Panc1 (cell line): ENCODE measurements around the gene ALG9. TPM values are rescaled to one million over a fixed set of nuclear protein-coding genes. Genes with fewer than 3 reads are reported as not detected.

Experiments
- ATAC-seq: fragments of 200-7000 bp; cut with Tn5 transposase; 2 replicates; pipeline ENCODE4 v1.9.1; 2020; ENCODE audit warnings: mild to moderate bottlenecking, moderate library complexity
- BruUV-seq: library from RNA; stranded (reverse); fragments of 400-500 nt; replicated peaks from 2 replicates; lab custom pipeline; 2021; lab: Mats Ljungman, UMichigan
- CTCF ChIA-PET: fragments of 300-600 bp; sonication (Branson Sonifier 250); formaldehyde crosslinking; loops from one replicate; lab custom pipeline; 2022; ENCODE audit warnings: antibody characterized with exemption; lab: Charles Lee
- POLR2A ChIA-PET: fragments of 300-600 bp; sonication (Branson Sonifier 250); formaldehyde crosslinking; loops from one replicate; lab custom pipeline; 2022; ENCODE audit warnings: antibody characterized with exemption; lab: Charles Lee
- DNase-seq: peaks from one replicate; pipeline ENCODE4 v3.0.0-alpha.2; 2010; ENCODE audit warnings: low read depth, low spot score
- H3K27ac ChIP-seq: 2 replicates; pipeline ENCODE4 v1.5.1; 2011; ENCODE audit warnings: mild to moderate bottlenecking, low read length, inconsistent platforms
- H3K27me3 ChIP-seq: fragments of 200-500 bp; sonication (Bioruptor generic); 2 replicates; pipeline ENCODE4 v1.6.0; 2014; ENCODE audit warnings: low read length, inconsistent platforms; ENCODE audit not compliant: control insufficient read depth, insufficient read depth
- H3K36me3 ChIP-seq: fragments of 200-500 bp; sonication (Bioruptor generic); 2 replicates; pipeline ENCODE4 v1.5.1; 2014; ENCODE audit warnings: inconsistent platforms, mild to moderate bottlenecking, low read length, moderate library complexity; ENCODE audit not compliant: control insufficient read depth, insufficient read depth
- H3K4me1 ChIP-seq: 2 replicates; pipeline ENCODE4 v1.5.1; 2011; ENCODE audit warnings: inconsistent platforms, mild to moderate bottlenecking, low read length, moderate library complexity; ENCODE audit not compliant: control insufficient read depth, insufficient read depth
- H3K4me3 ChIP-seq, 2 experiments: 2 replicates each; pipeline ENCODE4 v1.5.1; 2011 to 2012; ENCODE audit warnings: low read depth in 2 of 2, low read length in 2 of 2, mild to moderate bottlenecking in 2 of 2, inconsistent platforms in 1 of 2, moderate library complexity in 1 of 2
- H3K9me3 ChIP-seq: fragments of 200-500 bp; sonication (Bioruptor generic); 2 replicates; pipeline ENCODE4 v1.5.1; 2014; ENCODE audit warnings: low read depth, mild to moderate bottlenecking, inconsistent platforms, low read length, moderate library complexity; ENCODE audit not compliant: control insufficient read depth, insufficient read depth
- POLR2AphosphoS5 ChIP-seq: IDR thresholded peaks from 2 replicates; pipeline ENCODE4 v1.6.1; 2012; ENCODE audit warnings: mild to moderate bottlenecking, low read depth, low read length, moderate library complexity
- REST ChIP-seq, 2 experiments: IDR thresholded peaks; 2 replicates each; pipeline ENCODE4 v1.6.1; 2011 to 2012; ENCODE audit warnings: low read depth in 2 of 2, control low read depth in 1 of 2, low read length in 1 of 2, mild to moderate bottlenecking in 1 of 2, moderate library complexity in 1 of 2; ENCODE audit not compliant: insufficient read depth in 1 of 2
- SIN3A ChIP-seq: IDR thresholded peaks from 2 replicates; pipeline ENCODE4 v1.6.1; 2012; ENCODE audit warnings: low read depth, mild to moderate bottlenecking, low read length, moderate library complexity, borderline replicate concordance; ENCODE audit not compliant: insufficient read depth
- TCF7L2 ChIP-seq: IDR thresholded peaks from 2 replicates; pipeline ENCODE4 v1.6.1; 2011; ENCODE audit warnings: mild to moderate bottlenecking, low read depth, low read length, inconsistent platforms
- in situ Hi-C: cut with HindIII; loops from 2 replicates; pipeline ENCODE4 v1.10.0; 2016; ENCODE audit warnings: low sequenced_read_pairs, low pct_unique_long_range_greater_than_20kb
- intact Hi-C: fragments of 100-400 bp; cut with micrococcal nuclease; formaldehyde crosslinking; loops from one replicate; pipeline ENCODE4 v1.10.0; 2022; ENCODE audit not compliant: unreplicated experiment
- total RNA-seq: library from RNA; stranded (reverse); gene quantifications from one replicate; pipeline ENCODE4 v1.2.1, GENCODE V29; 2021; ENCODE audit not compliant: unreplicated experiment
- TF ChIP-seq, protein P1 (sequence below): fragments of 450-650 bp; IDR thresholded peaks from 2 replicates; pipeline ENCODE4 v1.5.1; 2017; ENCODE audit warnings: mild to moderate bottlenecking

ALG9 gene
- total RNA-seq, 1 experiment from 2014 or later = 27.1 TPM

DNA sequence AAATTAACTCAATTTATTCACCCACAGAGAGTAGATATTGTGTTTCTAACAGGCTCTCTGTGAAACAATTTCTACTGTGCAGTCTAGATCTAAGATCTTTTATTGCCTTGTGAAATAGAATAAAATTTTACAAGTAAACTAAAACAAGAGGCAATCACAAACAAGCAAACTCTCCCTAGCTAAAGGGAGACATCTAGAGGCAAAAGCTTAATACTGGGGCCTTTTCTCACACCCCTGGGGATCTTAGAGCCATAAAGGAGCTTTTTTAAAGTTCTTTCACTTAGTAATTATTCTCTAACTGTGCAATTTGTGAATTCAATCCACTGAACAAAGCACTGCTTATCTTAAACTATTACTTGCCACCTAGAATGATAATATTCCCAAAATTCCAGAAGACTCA is 19.7 kb downstream of the ALG9 start:
- ATAC-seq (no peak), DNase-seq (no peak)
- no peaks in the 10 kb centered on the region for H3K4me1 ChIP-seq
- ChIA-PET CTCF (interaction anchor here (0.6 to 0.7 kb wide), 3 partner anchors 41 to 412 kb away, joined by 4 to 12 read pairs (median 5); no protein-coding TSS in a partner anchor), POLR2A (interaction anchor here (0.6 to 0.7 kb wide), 2 partner anchors 25 to 280 kb away, joined by 3 read pairs; no protein-coding TSS in a partner anchor)
- in situ Hi-C loops (no loop called here), intact Hi-C loops (no loop called here)
- H3K27ac ChIP-seq = no peak overlapping the region
- no peaks in the 10 kb centered on the region for H3K9me3 ChIP-seq
- TF ChIP-seq, protein P1, sequence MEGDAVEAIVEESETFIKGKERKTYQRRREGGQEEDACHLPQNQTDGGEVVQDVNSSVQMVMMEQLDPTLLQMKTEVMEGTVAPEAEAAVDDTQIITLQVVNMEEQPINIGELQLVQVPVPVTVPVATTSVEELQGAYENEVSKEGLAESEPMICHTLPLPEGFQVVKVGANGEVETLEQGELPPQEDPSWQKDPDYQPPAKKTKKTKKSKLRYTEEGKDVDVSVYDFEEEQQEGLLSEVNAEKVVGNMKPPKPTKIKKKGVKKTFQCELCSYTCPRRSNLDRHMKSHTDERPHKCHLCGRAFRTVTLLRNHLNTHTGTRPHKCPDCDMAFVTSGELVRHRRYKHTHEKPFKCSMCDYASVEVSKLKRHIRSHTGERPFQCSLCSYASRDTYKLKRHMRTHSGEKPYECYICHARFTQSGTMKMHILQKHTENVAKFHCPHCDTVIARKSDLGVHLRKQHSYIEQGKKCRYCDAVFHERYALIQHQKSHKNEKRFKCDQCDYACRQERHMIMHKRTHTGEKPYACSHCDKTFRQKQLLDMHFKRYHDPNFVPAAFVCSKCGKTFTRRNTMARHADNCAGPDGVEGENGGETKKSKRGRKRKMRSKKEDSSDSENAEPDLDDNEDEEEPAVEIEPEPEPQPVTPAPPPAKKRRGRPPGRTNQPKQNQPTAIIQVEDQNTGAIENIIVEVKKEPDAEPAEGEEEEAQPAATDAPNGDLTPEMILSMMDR = peak; percentile 66; the same call in 1 of the 2 replicates
- TF ChIP-seq TCF7L2 = no peak
- H3K27me3 ChIP-seq = no peaks in the 10 kb centered on the region
- no peak overlapping the region for H3K4me3 ChIP-seq
- no TSS peak for BruUV-seq
- H3K36me3 ChIP-seq = peaks cover 7% of the 10 kb centered on the region; the same call in 1 of the 2 replicates

DNA sequence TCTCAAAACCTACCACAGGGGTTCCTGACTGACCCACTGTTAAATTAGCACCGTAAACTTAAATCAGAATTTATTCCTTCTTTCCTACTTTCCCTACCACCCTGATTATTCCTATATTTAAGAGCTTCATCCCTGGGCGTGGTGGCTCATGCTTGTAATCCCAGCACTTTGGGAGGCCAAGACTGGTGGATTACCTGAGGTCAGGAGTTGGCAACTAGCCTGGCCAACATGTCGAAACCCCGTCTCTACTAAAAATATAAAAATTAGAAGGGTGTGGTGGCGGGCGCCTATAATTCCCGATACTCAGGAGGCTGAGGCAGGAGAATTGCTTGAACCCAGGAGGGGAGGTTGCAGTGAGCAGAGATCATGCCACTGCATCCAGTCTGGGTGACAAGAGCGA is 20.3 kb downstream of the ALG9 start:
- in situ Hi-C loops = no loop called here

More for the DNA sequence above, 20.3 kb downstream of the ALG9 start:
- H3K27me3 ChIP-seq = no peaks in the 10 kb centered on the region
- H3K4me1 ChIP-seq = no peaks in the 10 kb centered on the region
- no peak overlapping the region for H3K27ac ChIP-seq
- no peaks in the 10 kb centered on the region for H3K9me3 ChIP-seq
- no peak for ATAC-seq
- TF ChIP-seq SIN3A (no peak), REST (IDR thresholded peaks at IDR 0.05; ENCODE audit: insufficient read depth in 1 of 2, low read depth in 2 of 2, low read length in 1 of 2) (no peak), POLR2AphosphoS5 (no peak), TCF7L2 (no peak)
- TF ChIP-seq, protein P1 = no peak
- no TSS peak for BruUV-seq
- intact Hi-C loops = no loop called here
- H3K36me3 ChIP-seq = peaks cover 7% of the 10 kb centered on the region; the same call in 1 of the 2 replicates
- no peak overlapping the region for H3K4me3 ChIP-seq
- ChIA-PET POLR2A (interaction anchor here (0.6 to 0.7 kb wide), 2 partner anchors 25 to 279 kb away, joined by 3 read pairs; no protein-coding TSS in a partner anchor), CTCF (interaction anchor here (0.6 to 0.7 kb wide), 2 partner anchors 40 to 411 kb away, joined by 5 to 12 read pairs; no protein-coding TSS in a partner anchor)
- DNase-seq = no peak
